Small intestine (tissue), 7 donors: ENCODE measurements around the gene TARDBP. TPM values are rescaled to one million over a fixed set of nuclear protein-coding genes. Genes with fewer than 3 reads are reported as not detected.
"Not testable (repeated sequence)": the region's sequence is repeated elsewhere in the genome, so short reads cannot be mapped to it uniquely, and the experiment has no call there.

ENCODE experiments used
- DNase-seq, 2 donors: peaks; one replicate each; pipeline versions ENCODE4 v3.0.0 to v3.0.0-alpha.2; 2013
- FAIRE-seq: peaks from 2 replicates; lab custom pipeline; 2012; peaks lifted over from hg19 to GRCh38; lab: Jason Lieb, UNC
- H3K27ac ChIP-seq, 3 donors: one replicate each; pipeline ENCODE4 v1.5.1; 2013; ENCODE audit warnings: low read length in 2 of 3, mild to moderate bottlenecking in 2 of 3, control low read depth in 1 of 3, inconsistent platforms in 1 of 3, low read depth in 1 of 3, moderate library complexity in 1 of 3
- H3K27me3 ChIP-seq, 3 donors: one replicate each; pipeline ENCODE4 v1.6.1; 2013; ENCODE audit warnings: low read length in 3 of 3, inconsistent platforms in 1 of 3; ENCODE audit not compliant: control insufficient read depth in 3 of 3, insufficient read depth in 3 of 3
- H3K36me3 ChIP-seq, 3 donors: one replicate each; pipeline ENCODE4 v1.6.1; 2013; ENCODE audit warnings: low read length in 3 of 3, inconsistent platforms in 1 of 3, low read depth in 1 of 3, mild to moderate bottlenecking in 1 of 3, moderate library complexity in 1 of 3; ENCODE audit not compliant: control insufficient read depth in 3 of 3, insufficient read depth in 2 of 3
- H3K4me1 ChIP-seq, 3 donors: one replicate each; pipeline ENCODE4 v1.6.1; 2013; ENCODE audit warnings: low read length in 2 of 3, inconsistent platforms in 1 of 3, low read depth in 1 of 3, mild to moderate bottlenecking in 1 of 3, moderate library complexity in 1 of 3; ENCODE audit not compliant: control insufficient read depth in 3 of 3, insufficient read depth in 2 of 3
- H3K4me3 ChIP-seq, 3 donors: one replicate each; pipeline ENCODE4 v1.5.1; 2013; ENCODE audit warnings: low read length in 3 of 3, control low read depth in 1 of 3, inconsistent platforms in 1 of 3, low read depth in 1 of 3, mild to moderate bottlenecking in 1 of 3, moderate library complexity in 1 of 3
- H3K9me3 ChIP-seq, 2 donors: one replicate each; pipeline ENCODE4 v1.6.1; 2013; ENCODE audit warnings: low read depth in 1 of 2, low read length in 1 of 2; ENCODE audit not compliant: control insufficient read depth in 2 of 2, insufficient read depth in 1 of 2
- WGBS, 3 donors: extraction: QIAGEN DNeasy Blood & Tissue Kit; methylation state at CpG; one replicate each; pipeline ENCODE4 v1.1.7; 2013; 5-methylcytosine and 5-hydroxymethylcytosine counted together
- polyA plus RNA-seq, 4 donors: library from polyadenylated mRNA; stranded (reverse) in 3 of 4; unstranded in 1 of 4; fragments of 200-250 nt in 3 of 4; fragments of 120-200 nt in 1 of 4; gene quantifications; one replicate each; pipeline versions ENCODE4 v1.2.1 to v1.2.3, GENCODE V29; 2013
- donor health status: healthy with polysubstance abuse.
- donor health status: control.
- donor health status: control.
- donor health status: Bipolar disorder and iron deficiency.
- donor health status: healthy.

Gene TARDBP
- polyA plus RNA-seq, 4 donors, result 86.1 to 184 (median 116) TPM

DNA sequence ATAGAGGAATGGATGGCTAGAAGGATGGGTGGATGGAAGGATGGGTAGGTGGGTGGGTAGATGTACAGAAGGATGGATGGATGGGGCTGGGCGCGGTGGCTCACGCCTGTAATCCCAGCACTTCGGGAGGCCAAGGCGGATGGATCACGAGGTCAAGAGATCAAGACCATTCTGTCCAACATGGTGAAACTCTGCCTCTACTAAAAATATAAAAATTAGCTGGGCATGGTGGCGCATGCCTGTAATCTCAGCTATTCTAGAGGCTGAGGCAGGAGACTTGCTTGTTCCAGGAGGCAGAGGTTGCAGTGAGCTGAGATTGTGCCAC lies 27.6 kb downstream of the TARDBP start:
- H3K27me3 ChIP-seq, H3K9me3 ChIP-seq, H3K27ac ChIP-seq, H3K4me3 ChIP-seq, DNase-seq, FAIRE-seq, H3K4me1 ChIP-seq, H3K36me3 ChIP-seq: not testable (repeated sequence)
- WGBS, 3 donors, result 89 to 94% (median 92%) methylated on average over 7 of the region's 7 CpGs

DNA sequence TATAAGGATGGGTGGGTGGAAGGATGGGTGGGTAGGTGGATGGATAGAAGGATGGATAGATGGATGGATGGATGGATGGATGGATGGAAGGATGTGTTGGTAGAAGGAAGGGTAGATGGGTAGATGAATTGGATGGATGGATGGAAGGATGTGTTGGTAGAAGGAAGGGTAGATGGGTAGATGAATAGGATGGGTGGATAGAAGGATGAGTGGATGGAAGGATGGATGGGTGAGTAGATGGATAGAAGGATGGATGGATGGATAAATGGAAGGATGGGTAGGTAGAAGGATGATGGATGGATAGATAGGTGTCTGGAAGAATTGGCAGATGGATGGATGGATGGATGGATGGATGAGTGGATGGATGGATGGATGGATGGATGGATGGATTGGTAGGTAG lies 28.6 kb downstream of the TARDBP start:
- Histone ChIP-seq H3K27ac (no peak overlapping the region), H3K9me3 (no peaks in the 10 kb centered on the region), H3K4me1 (no peaks in the 10 kb centered on the region), H3K4me3 (no peak overlapping the region), H3K36me3 (no peaks in the 10 kb centered on the region), H3K27me3 (no peaks in the 10 kb centered on the region)
- no peak for FAIRE-seq
- no peak for DNase-seq

DNA sequence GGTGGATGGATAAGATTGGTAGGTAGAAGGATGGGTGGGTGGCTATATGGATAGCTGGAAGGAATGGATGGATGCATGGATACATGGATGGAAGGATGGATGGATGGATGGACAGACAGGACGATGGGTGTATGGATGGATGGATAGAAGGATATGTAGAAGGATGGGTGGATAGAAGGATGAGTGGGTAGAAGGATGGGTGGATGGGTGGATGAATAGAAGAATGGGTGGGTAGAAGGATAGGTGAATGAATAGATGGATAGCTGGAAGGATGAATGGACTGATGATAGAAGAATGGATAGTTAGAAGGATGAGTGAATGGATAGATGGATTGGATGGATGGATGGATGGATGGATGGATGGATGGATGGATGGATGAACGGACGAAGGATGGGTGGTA lies 29.6 kb downstream of the TARDBP start:
- no peaks in the 10 kb centered on the region for H3K4me1 ChIP-seq
- no peaks in the 10 kb centered on the region for H3K9me3 ChIP-seq
- no peak for DNase-seq
- no peaks in the 10 kb centered on the region for H3K27me3 ChIP-seq
- WGBS, 3 donors, result 76 to 81% (median 80%) methylated on average over 3 of the region's 3 CpGs
- H3K4me3 ChIP-seq, result no peak overlapping the region
- H3K27ac ChIP-seq, result no peak overlapping the region
- FAIRE-seq, result no peak
- H3K36me3 ChIP-seq, result no peaks in the 10 kb centered on the region

DNA sequence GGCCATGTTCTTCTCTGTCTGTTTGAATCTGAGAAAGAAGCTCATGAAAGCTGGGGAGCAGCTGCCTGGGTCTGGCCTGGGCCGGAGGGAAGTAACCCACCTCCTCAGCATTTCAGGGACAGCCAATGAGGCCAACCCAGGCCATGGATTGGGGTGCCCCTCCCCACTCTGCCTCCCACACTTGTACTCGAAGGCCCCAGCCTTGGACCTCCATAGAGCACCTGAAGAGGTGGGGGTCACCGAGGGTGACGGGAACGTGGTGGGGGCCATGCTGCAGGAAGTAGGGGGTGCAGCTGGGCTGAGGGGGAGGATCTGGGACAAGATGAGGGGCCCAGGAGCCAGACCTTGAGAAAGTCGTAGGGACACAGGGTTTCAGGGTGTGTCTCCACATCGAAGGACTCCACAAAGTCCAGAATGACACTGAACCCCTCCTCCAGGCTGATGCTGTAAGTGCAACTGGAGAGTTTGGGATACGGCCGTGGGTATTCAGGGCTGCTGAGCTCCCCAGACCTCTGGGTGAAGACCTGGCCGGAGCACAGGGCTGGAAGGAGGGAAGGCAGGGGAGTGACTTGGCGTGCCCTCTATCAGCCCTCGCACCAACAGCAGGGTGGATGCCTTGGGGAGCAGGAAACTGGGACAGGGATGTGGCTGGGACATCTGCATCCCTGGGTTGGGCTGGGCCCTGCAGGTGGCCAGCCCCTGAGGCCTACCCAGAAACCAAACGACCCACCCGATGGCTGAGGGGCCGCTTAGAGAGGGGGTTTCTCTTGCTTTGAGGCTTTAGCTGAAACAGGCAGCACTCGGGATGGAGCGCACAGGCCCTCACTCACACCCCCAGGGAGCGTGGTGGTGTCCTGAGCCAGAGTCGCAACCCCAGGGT lies 30.8 kb downstream of the TARDBP start:
- WGBS, 3 donors, result 71 to 75% (median 73%) methylated on average over 19 of the region's 19 CpGs
- no peaks in the 10 kb centered on the region for H3K4me1 ChIP-seq
- no peak overlapping the region for H3K27ac ChIP-seq
- no peaks in the 10 kb centered on the region for H3K36me3 ChIP-seq
- FAIRE-seq (no peak), DNase-seq (no peak)
- no peak overlapping the region for H3K4me3 ChIP-seq
- H3K9me3 ChIP-seq, result no peaks in the 10 kb centered on the region
- H3K27me3 ChIP-seq, result no peaks in the 10 kb centered on the region

DNA sequence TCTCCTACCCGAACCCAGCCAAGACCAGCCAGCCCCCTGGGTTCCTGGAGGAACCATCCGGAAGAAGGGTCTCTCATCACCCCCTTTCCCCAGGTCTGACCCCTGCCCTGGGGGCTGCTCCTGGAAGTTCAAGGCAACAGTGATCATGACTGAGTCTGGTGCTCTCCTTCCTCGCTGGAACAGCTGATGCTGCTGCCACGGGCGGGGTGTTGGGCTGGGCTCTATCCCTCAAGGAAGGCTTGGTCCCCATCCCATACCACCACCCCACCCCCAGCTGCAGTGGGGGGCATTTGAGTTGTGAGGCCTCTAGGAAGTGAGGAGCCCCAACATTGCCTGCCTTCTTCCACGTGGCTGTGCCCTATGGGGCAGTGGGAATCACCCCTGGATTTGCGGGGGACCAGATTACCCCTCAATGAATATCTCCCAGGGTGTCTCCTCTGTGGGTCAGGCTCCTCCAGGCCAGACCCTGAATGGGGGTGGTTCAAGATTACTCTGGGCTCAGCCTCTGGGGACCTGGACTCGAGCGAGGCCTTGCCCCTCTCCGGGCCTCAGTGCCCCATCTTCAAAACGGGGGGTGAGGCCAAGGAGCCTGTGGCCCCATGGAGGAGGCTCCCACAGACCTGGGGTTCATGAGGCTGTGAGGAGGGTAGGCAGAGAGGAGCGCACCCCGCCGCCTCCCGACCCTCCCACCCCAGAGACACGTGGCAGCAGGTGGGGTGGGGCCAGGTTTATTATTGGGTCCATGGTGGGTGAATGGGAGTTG lies 31.8 kb downstream of the TARDBP start:
- Histone ChIP-seq H3K4me1 (no peaks in the 10 kb centered on the region), H3K36me3 (no peaks in the 10 kb centered on the region), H3K27ac (no peak overlapping the region), H3K27me3 (no peaks in the 10 kb centered on the region), H3K9me3 (no peaks in the 10 kb centered on the region), H3K4me3 (no peak overlapping the region)
- WGBS, 3 donors, result 67 to 79% (median 72%) methylated on average over 14 to 16 of the region's 16 CpGs
- DNase-seq, result no peak
- no peak for FAIRE-seq

DNA sequence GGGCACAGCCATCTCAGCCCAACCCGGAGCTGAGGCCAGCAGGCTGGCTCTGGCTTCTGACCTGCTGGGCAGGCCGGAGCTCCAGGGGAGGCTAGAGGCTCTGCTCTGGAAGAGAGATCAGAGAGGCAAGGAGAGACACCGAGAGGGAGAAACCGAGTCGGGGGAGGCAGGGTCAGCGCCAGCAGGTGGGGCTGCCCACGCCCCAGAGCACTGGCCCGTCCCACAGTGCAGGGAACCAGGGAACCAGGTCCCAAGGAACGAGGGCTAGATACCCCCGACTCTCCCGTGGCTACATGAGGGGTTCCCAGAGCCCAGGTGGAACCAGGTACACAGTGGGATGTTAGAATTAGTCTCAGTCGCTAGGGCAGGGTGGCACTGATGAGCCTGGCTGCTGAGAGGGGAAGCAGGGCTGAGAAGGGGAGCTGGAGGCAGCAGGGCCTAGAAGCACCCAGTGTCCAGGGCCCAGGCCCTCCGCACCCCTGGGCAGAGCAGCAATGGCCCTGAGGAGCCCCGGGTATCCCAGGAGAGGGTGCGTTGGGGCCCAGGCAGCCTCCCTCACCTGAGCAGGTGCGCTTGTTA lies 32.5 kb downstream of the TARDBP start:
- Histone ChIP-seq H3K9me3 (no peaks in the 10 kb centered on the region), H3K4me3 (no peak overlapping the region), H3K27me3 (no peaks in the 10 kb centered on the region), H3K27ac (no peak overlapping the region), H3K4me1 (no peaks in the 10 kb centered on the region), H3K36me3 (no peaks in the 10 kb centered on the region)
- no peak for DNase-seq
- no peak for FAIRE-seq
- 74 to 81% (median 78%) methylated on average over 15 to 16 of the region's 16 CpGs for WGBS, 3 donors

DNA sequence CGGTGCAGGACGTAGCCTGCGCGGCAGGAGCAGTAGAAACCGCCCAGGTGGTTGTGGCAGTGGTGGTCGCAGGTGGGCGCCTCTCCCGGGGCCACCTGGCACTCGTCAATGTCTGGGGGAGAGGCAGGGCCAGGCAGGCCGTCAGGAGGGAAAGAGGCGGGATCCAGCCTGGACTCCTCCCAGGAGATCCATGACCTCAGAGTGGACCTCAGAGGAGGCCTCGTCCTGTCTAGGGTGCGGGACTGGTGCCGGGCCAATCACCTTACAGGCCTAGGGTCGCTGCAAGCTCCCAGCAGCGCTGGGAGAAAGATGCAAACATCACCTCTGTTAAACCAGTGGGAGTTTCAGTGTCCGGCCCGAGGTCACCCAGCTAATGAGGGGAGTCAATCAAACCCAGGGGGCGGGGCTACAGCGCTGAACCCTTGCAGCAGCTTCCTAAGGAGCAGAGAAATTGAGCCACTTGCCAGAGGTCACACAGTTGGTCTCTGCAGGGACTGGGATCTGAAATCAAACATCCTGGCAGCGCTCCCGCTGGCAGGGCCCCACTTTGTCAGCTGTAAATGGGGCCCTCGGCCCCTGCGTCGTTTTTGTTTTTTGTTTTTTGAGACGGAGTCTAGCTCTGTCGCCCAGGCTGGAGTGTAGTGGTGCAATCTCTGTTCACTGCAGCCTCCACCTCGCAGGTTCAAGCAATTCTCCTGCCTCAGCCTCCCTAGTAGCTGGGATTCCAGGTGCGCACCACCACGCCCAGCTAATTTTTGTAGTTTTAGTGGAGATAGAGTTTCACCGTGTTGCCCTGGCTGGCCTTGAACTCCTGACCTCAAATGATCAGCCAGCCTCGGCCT lies 33.2 kb downstream of the TARDBP start:
- 48 to 52% (median 52%) methylated on average over 31 to 32 of the region's 32 CpGs for WGBS, 3 donors
- Histone ChIP-seq H3K27ac (no peak overlapping the region), H3K4me1 (no peaks in the 10 kb centered on the region), H3K36me3 (no peaks in the 10 kb centered on the region), H3K9me3 (no peaks in the 10 kb centered on the region), H3K4me3 (no peak overlapping the region), H3K27me3 (no peaks in the 10 kb centered on the region)
- DNase-seq, result no peak
- FAIRE-seq, result no peak

DNA sequence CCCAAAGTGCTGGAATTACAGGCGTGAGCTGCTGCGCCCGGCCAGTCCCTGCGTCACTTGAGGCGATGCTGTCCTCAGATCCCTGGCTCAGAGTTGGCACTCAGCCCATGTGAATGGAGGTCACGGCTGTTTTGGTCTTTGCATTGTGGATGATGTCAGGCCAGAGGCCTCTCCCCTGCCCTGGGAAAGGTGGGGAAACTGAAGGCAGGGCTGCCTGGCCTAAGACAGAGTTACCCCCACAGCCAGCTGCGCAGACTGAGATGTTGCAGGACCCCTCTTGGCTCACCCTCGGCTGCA lies 33.8 kb downstream of the TARDBP start:
- H3K27ac ChIP-seq, result no peak overlapping the region
- H3K36me3 ChIP-seq, result no peaks in the 10 kb centered on the region
- H3K27me3 ChIP-seq, result no peaks in the 10 kb centered on the region
- no peaks in the 10 kb centered on the region for H3K9me3 ChIP-seq
- FAIRE-seq, result no peak
- no peak overlapping the region for H3K4me3 ChIP-seq
- DNase-seq, result peak in 1 of 2 donors; percentile 34
- 47 to 65% (median 49%) methylated on average over 8 of the region's 8 CpGs for WGBS, 3 donors
- H3K4me1 ChIP-seq, result no peaks in the 10 kb centered on the region
